Measurements from ENCODE around the gene SAAL1. TPM values are rescaled to one million over a fixed set of nuclear protein-coding genes. Genes with fewer than 3 reads are reported as not detected.

SAAL1 gene
- total RNA-seq, 2 donors from 2014 or later: 11.8 to 18.6 TPM

DNA sequence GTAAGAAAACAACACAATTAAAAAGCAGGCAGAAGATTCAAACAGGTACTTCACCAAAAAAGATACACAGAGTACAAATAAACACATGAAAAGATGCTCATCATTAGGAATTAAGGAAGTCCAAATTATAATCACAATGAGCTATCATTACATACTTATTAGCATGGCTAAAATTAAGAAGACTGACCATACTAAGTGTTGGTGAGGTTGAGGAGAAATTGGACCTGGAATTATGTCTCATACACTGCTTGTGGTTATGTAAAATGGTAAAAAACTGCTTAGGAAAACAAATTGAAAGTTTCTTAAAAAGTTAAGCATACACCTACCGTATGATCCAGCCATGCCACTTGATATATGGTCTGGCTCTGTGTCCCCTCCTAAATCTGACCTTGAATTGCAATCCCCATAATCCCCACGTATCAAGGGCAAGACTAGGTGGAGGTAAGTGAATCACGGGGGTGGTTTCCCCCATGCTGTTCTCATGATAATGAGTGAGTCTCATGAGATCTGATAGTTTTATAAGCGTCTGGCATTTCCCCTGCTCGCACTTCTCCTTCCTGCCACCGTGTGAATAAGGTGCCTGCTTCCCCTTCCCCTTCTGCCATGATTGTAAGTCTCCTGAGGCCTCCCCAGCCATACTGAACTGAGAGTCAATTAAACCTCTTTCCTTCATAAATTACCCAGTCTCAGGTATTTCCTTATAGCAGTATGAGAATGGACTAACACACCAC is 4.8 kb downstream of the SAAL1 start:
- TF ChIP-seq, protein P1, sequence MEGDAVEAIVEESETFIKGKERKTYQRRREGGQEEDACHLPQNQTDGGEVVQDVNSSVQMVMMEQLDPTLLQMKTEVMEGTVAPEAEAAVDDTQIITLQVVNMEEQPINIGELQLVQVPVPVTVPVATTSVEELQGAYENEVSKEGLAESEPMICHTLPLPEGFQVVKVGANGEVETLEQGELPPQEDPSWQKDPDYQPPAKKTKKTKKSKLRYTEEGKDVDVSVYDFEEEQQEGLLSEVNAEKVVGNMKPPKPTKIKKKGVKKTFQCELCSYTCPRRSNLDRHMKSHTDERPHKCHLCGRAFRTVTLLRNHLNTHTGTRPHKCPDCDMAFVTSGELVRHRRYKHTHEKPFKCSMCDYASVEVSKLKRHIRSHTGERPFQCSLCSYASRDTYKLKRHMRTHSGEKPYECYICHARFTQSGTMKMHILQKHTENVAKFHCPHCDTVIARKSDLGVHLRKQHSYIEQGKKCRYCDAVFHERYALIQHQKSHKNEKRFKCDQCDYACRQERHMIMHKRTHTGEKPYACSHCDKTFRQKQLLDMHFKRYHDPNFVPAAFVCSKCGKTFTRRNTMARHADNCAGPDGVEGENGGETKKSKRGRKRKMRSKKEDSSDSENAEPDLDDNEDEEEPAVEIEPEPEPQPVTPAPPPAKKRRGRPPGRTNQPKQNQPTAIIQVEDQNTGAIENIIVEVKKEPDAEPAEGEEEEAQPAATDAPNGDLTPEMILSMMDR (IDR thresholded peaks at IDR 0.05): no peak
- H3K27me3 ChIP-seq (replicated peaks; ENCODE audit: insufficient read depth): no peaks in the 10 kb centered on the region
- H3K4me3 ChIP-seq: no peak overlapping the region
- no peak for ATAC-seq (ENCODE audit: insufficient number of reproducible peaks, low FRiP score, low read depth)
- DNase-seq (ENCODE audit: low spot score): no peak
- peaks cover 3% of the 10 kb centered on the region for H3K36me3 ChIP-seq
- no peak overlapping the region for H3K27ac ChIP-seq
- H3K9me3 ChIP-seq: no peaks in the 10 kb centered on the region
- H3K4me1 ChIP-seq (ENCODE audit: control insufficient read depth in 1 of 2, low read depth in 2 of 2): peaks cover 10 to 14% of the 10 kb centered on the region in 2 donors

DNA sequence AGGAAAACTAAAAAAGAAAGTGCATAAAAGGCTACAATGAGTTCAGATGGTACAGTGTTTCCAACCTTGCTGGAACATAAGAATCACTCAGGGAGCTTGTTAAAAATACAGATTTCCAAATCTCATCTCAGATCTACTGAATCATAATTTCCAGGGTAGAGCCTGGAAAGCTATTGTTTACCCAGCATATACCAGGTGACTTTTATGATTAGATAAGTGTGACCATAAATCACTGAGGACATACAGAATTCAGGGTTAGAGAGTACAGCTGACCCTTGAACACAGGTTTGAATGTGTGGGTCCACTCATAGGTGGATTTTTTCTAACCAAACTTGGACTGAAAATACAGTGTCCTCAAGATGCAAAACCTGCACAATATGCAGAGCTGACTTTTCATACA is 11.9 kb downstream of the SAAL1 start:
- H3K9me3 ChIP-seq: no peaks in the 10 kb centered on the region
- ATAC-seq (ENCODE audit: insufficient number of reproducible peaks, low FRiP score, low read depth) (no peak), DNase-seq (ENCODE audit: low spot score) (no peak)
- peaks cover 14% of the 10 kb centered on the region for H3K36me3 ChIP-seq
- H3K4me1 ChIP-seq (ENCODE audit: control insufficient read depth in 1 of 2, low read depth in 2 of 2): no peaks in the 10 kb centered on the region
- no peak overlapping the region for H3K27ac ChIP-seq
- H3K4me3 ChIP-seq: no peak overlapping the region
- H3K27me3 ChIP-seq (replicated peaks; ENCODE audit: insufficient read depth): no peaks in the 10 kb centered on the region
- TF ChIP-seq, protein P1 (IDR thresholded peaks at IDR 0.05): no peak

DNA sequence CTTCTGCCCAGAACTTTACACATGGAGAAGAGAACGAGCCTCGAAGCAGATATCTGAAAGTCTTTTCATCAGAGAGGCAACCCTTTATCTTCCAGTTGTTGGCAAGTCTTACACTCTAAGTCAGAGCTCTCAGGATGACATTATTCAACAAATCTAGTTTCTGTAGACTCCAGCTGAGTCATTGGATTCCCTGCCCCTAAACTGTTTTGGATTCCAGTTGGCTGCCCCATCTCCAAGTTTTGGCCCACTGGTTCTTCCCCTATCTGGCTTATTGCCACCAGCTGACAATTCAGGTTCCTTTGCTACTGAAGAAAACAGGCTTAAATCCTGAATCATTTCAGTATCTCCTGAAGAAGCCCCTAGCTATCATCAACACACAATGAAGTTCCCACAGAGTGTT is 14.2 kb downstream of the SAAL1 start:
- TF ChIP-seq, protein P1 (IDR thresholded peaks at IDR 0.05): no peak
- peaks cover 17% of the 10 kb centered on the region for H3K36me3 ChIP-seq
- no peaks in the 10 kb centered on the region for H3K9me3 ChIP-seq
- H3K27me3 ChIP-seq (replicated peaks; ENCODE audit: insufficient read depth): no peaks in the 10 kb centered on the region
- H3K27ac ChIP-seq: no peak overlapping the region
- ATAC-seq (ENCODE audit: insufficient number of reproducible peaks, low FRiP score, low read depth) (no peak), DNase-seq (ENCODE audit: low spot score) (no peak)
- H3K4me3 ChIP-seq: no peak overlapping the region
- peaks cover 0 to 8% of the 10 kb centered on the region in 2 donors for H3K4me1 ChIP-seq (ENCODE audit: control insufficient read depth in 1 of 2, low read depth in 2 of 2)

DNA sequence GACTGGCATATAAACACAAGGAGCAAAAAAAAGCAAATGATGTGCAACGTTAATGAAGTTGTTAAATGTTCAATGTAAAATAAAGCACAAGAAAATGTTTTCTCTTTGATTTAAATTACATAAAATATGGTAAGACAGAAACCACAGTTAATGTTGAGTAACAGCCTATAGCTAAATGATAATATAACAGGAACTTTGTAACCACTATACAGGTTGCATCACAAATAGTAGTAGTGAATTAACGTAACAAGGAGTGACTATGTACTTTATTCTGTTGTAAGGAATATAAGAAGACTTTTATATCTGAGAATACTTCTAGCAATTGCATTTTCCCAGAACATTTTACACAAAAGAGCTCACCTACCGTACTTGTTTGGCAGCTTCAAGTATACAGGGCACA is 16.9 kb downstream of the SAAL1 start:
- Histone ChIP-seq H3K36me3 (peaks cover 14% of the 10 kb centered on the region), H3K9me3 (no peaks in the 10 kb centered on the region), H3K27ac (no peak overlapping the region), H3K4me1 (ENCODE audit: control insufficient read depth in 1 of 2, low read depth in 2 of 2) (peaks cover 0 to 8% of the 10 kb centered on the region in 2 donors), H3K4me3 (no peak overlapping the region), H3K27me3 (replicated peaks; ENCODE audit: insufficient read depth) (no peaks in the 10 kb centered on the region)
- ATAC-seq (ENCODE audit: insufficient number of reproducible peaks, low FRiP score, low read depth) (no peak), DNase-seq (ENCODE audit: low spot score) (no peak)
- TF ChIP-seq, protein P1 (IDR thresholded peaks at IDR 0.05): no peak

DNA sequence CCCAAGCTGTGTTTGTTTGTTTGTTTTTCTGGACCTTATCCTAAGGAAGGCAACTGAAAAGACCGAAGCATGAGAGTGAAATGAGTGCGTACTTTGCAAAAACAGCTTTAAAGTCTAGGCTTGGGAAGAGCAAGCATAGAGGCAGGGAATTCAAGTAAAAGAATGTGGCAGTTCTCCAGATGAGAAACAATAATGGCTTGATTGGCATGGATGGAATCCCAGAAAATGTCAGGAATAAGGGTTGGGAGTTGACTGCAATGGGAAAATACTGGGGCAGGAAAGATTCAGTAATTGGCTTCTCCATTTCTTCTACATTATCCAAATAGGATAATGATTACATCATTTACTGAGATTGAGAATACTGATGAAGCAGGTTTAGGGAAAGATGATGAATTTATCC is 17.5 kb downstream of the SAAL1 start:
- H3K4me3 ChIP-seq: no peak overlapping the region
- H3K9me3 ChIP-seq: no peaks in the 10 kb centered on the region
- H3K4me1 ChIP-seq (ENCODE audit: control insufficient read depth in 1 of 2, low read depth in 2 of 2): peaks cover 0 to 8% of the 10 kb centered on the region in 2 donors
- ATAC-seq (ENCODE audit: insufficient number of reproducible peaks, low FRiP score, low read depth) (no peak), DNase-seq (ENCODE audit: low spot score) (no peak)
- no peaks in the 10 kb centered on the region for H3K27me3 ChIP-seq (replicated peaks; ENCODE audit: insufficient read depth)
- H3K27ac ChIP-seq: no peak overlapping the region
- TF ChIP-seq, protein P1 (IDR thresholded peaks at IDR 0.05): no peak
- H3K36me3 ChIP-seq: peaks cover 9% of the 10 kb centered on the region

Data from thoracic aorta (tissue), 2 donors.